Neuronal stem cell (in vitro differentiated cells): ENCODE measurements around the gene SBSN.
A peak's percentile ranks its signal among the peaks of the same experiment; 100 is the strongest.

Source experiments
- DNase-seq: peaks from one replicate; pipeline ENCODE4 v3.0.0-alpha.2; 2013; ENCODE audit warnings: low spot score
- H2AFZ ChIP-seq: one replicate; pipeline ENCODE4 v1.6.1; 2013; ENCODE audit warnings: mild to moderate bottlenecking, low read length, inconsistent platforms
- H2AK5ac ChIP-seq: 2 replicates; pipeline ENCODE4 v1.6.1; 2013; ENCODE audit warnings: low read depth, mild to moderate bottlenecking, inconsistent platforms, low read length, moderate library complexity, mixed read lengths
- H2BK120ac ChIP-seq: 2 replicates; pipeline ENCODE4 v1.6.1; 2013; ENCODE audit warnings: low read depth, mild to moderate bottlenecking, inconsistent platforms, low read length, moderate library complexity, mixed read lengths
- H2BK12ac ChIP-seq: one replicate; pipeline ENCODE4 v1.6.1; 2013; ENCODE audit warnings: low read length, inconsistent platforms
- H2BK15ac ChIP-seq: 2 replicates; pipeline ENCODE4 v1.6.1; 2013; ENCODE audit warnings: mild to moderate bottlenecking, low read length, inconsistent platforms, mixed read lengths
- H2BK5ac ChIP-seq: one replicate; pipeline ENCODE4 v1.6.1; 2013; ENCODE audit warnings: inconsistent platforms, mild to moderate bottlenecking, low read length, moderate library complexity
- H3K14ac ChIP-seq: one replicate; pipeline ENCODE4 v1.6.1; 2013; ENCODE audit warnings: low read length, inconsistent platforms
- H3K18ac ChIP-seq: 2 replicates; pipeline ENCODE4 v1.6.1; 2013; ENCODE audit warnings: low read length, inconsistent platforms
- H3K23ac ChIP-seq: 2 replicates; pipeline ENCODE4 v1.6.1; 2013; ENCODE audit warnings: low read depth, mild to moderate bottlenecking, mixed read lengths, low read length, inconsistent platforms; ENCODE audit not compliant: poor library complexity
- H3K27ac ChIP-seq: replicated peaks from 3 replicates; pipeline ENCODE4 v1.5.1; 2013; ENCODE audit warnings: low read length, inconsistent platforms
- H3K27me3 ChIP-seq, 3 experiments: 2 replicates each; pipeline ENCODE4 v1.6.1; 2013; ENCODE audit warnings: low read length in 3 of 3, mild to moderate bottlenecking in 2 of 3, inconsistent platforms in 1 of 3, low read depth in 1 of 3, mixed read lengths in 1 of 3, moderate library complexity in 1 of 3; ENCODE audit not compliant: control insufficient read depth in 3 of 3, insufficient read depth in 3 of 3
- H3K36me3 ChIP-seq, 2 donors: replicated peaks in 1 of 2; 2 replicates each; pipeline ENCODE4 v1.6.1; 2013; ENCODE audit warnings: low read length in 2 of 2; ENCODE audit not compliant: control insufficient read depth in 2 of 2, insufficient read depth in 2 of 2
- H3K4ac ChIP-seq: 2 replicates; pipeline ENCODE4 v1.6.1; 2013; ENCODE audit warnings: inconsistent platforms, mild to moderate bottlenecking, low read length, moderate library complexity
- H3K4me1 ChIP-seq, 2 donors: 1 replicate in 1 of 2; 2 replicates in 1 of 2; pipeline ENCODE4 v1.6.1; 2013; ENCODE audit warnings: low read length in 2 of 2, low read depth in 1 of 2; ENCODE audit not compliant: control insufficient read depth in 2 of 2, insufficient read depth in 1 of 2
- H3K4me2 ChIP-seq: one replicate; pipeline ENCODE4 v1.6.1; 2013; ENCODE audit warnings: mild to moderate bottlenecking, low read length, inconsistent platforms; ENCODE audit not compliant: insufficient read depth, poor library complexity, severe bottlenecking
- H3K4me3 ChIP-seq, 2 donors: 2 replicates each; pipeline ENCODE4 v1.5.1; 2013; ENCODE audit warnings: low read length in 2 of 2, mild to moderate bottlenecking in 2 of 2, inconsistent platforms in 1 of 2, moderate library complexity in 1 of 2
- H3K79me1 ChIP-seq: one replicate; pipeline ENCODE4 v1.6.1; 2013; ENCODE audit warnings: low read depth, mild to moderate bottlenecking, inconsistent platforms, low read length, moderate library complexity
- H3K9ac ChIP-seq: one replicate; pipeline ENCODE4 v1.6.1; 2013; ENCODE audit warnings: mild to moderate bottlenecking, low read depth, low read length, inconsistent platforms; ENCODE audit not compliant: poor library complexity
- H3K9me3 ChIP-seq, 2 donors: replicated peaks in 1 of 2; 2 replicates each; pipeline versions ENCODE3 to v1.6.1; 2013; ENCODE audit warnings: low read length in 2 of 2, mild to moderate bottlenecking in 2 of 2, inconsistent platforms in 1 of 2, low read depth in 1 of 2, mixed read lengths in 1 of 2, moderate library complexity in 1 of 2; ENCODE audit not compliant: control insufficient read depth in 2 of 2, insufficient read depth in 1 of 2
- H4K8ac ChIP-seq: one replicate; pipeline ENCODE4 v1.6.1; 2013; ENCODE audit warnings: low read depth, mild to moderate bottlenecking, inconsistent platforms, low read length, moderate library complexity
- H4K91ac ChIP-seq: one replicate; pipeline ENCODE4 v1.6.1; 2013; ENCODE audit warnings: low read length, low read depth, mild to moderate bottlenecking, inconsistent platforms; ENCODE audit not compliant: poor library complexity
- WGBS, 2 donors: extraction: QIAGEN DNeasy Blood & Tissue Kit; methylation state at CpG; one replicate each; pipeline ENCODE4 v1.1.7; 2013; ENCODE audit warnings: missing lambda C conversion rate in 2 of 2, mixed read lengths in 1 of 2; ENCODE audit not compliant: insufficient read length in 2 of 2, insufficient replicate concordance in 1 of 2; ENCODE audit errors: extremely low coverage in 2 of 2; 5-methylcytosine and 5-hydroxymethylcytosine counted together

SBSN gene

DNA sequence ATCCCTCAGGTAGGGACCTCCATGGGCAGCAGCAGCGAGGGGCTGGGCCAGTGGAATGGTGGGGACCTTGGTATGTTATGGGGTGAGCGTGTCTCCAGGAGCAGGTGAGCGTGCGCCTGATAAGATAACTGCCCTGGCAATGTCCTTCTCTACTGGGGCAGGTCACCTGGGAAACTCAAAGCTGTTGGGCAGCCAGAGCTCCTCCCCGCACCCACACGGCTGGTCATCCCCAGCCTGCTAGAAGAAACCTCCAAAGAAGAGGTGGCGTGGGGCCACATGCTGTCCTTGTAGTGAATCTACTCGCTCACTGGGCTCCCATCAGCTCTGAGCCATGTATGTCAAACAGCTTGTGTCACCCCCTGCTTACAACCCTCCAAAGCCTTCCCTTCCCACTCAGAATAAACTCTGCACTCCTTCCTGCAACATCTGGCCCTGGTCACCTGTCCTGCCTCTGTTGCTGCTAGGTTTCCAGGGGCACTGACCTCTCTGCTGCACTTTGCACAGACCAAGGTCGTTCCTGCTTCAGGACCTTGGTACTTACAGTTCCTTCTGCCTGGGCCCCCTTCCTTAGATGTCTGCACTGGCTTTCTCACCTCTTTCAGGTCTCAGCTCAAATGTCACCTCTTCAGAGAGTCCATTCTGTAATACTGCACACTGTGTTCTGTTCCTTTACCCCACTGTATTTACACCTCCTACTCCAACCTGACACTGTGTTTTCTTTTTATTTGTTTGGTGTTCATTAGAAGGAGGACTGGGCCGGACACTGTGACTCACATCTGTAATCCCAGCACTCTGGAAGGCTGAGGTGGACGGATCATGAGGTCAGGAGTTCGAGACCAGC is 37.1 kb upstream of the SBSN start:
- no peaks in the 10 kb centered on the region for H3K4me1 ChIP-seq
- H3K79me1 ChIP-seq, result peaks cover 2% of the 10 kb centered on the region
- H2BK12ac ChIP-seq, result peak overlapping the region; percentile 84
- peaks cover 0 to 30% (median 4%) of the 10 kb centered on the region in 3 experiments for H3K27me3 ChIP-seq
- peak overlapping the region; percentile 75 for H2BK5ac ChIP-seq
- H2AK5ac ChIP-seq, result no peak overlapping the region
- no peak overlapping the region for H3K27ac ChIP-seq
- H3K4me3 ChIP-seq, result no peak overlapping the region
- no peak overlapping the region for H2BK120ac ChIP-seq
- H2AFZ ChIP-seq, result no peak overlapping the region
- H3K4ac ChIP-seq, result no peak overlapping the region
- H4K91ac ChIP-seq, result no peak overlapping the region
- no peak overlapping the region for H3K9ac ChIP-seq
- H3K18ac ChIP-seq, result peak overlapping the region; percentile 57
- no peak overlapping the region for H4K8ac ChIP-seq
- H3K36me3 ChIP-seq, result no peaks in the 10 kb centered on the region
- no peak overlapping the region for H2BK15ac ChIP-seq
- H3K23ac ChIP-seq, result no peak overlapping the region
- peak overlapping the region; percentile 38 for H3K14ac ChIP-seq
- H3K9me3 ChIP-seq, result no peaks in the 10 kb centered on the region
- WGBS, 2 donors, result no CpG with 5 or more reads among the region's 12 CpGs
- no peak overlapping the region for H3K4me2 ChIP-seq
- DNase-seq, result no peak

- Histone ChIP-seq H3K4me2 (no peak within 1 kb of the TSS), H3K4me1 (peaks cover 0 to 2% of the 10 kb centered on the region in 2 donors), H2AK5ac (peak within 1 kb of the TSS; percentile 74), H4K8ac (no peak within 1 kb of the TSS), H3K23ac (peak within 1 kb of the TSS; percentile 52), H3K14ac (peak within 1 kb of the TSS; percentile 47), H3K9me3 (peaks cover 0 to 4% of the 10 kb centered on the region in 2 donors), H3K27me3 (peaks cover 2 to 49% (median 22%) of the 10 kb centered on the region in 3 experiments), H2AFZ (peak within 1 kb of the TSS; percentile 63), H4K91ac (no peak within 1 kb of the TSS), H2BK12ac (no peak within 1 kb of the TSS), H3K36me3 (no peaks in the 10 kb centered on the region), H3K27ac (no peak within 1 kb of the TSS), H2BK15ac (peak within 1 kb of the TSS; percentile 58), H2BK5ac (no peak within 1 kb of the TSS), H3K4ac (no peak within 1 kb of the TSS), H3K18ac (no peak within 1 kb of the TSS), H2BK120ac (no peak within 1 kb of the TSS), H3K9ac (no peak within 1 kb of the TSS), H3K4me3 (no peak within 1 kb of the TSS), H3K79me1 (peaks cover 2% of the 10 kb centered on the region)
- no peak for DNase-seq
- no CpG with 5 or more reads among the region's 15 CpGs for WGBS, 2 donors
These were observed 35.2 kb upstream of the SBSN start, which contains the start of gene ATP4A for GRCh38 chr19:35563207-35563829. Gene ATP4A (minus strand): TSS chr19:35563658. CDS start chr19:35563629, 29 bp downstream.

DNA sequence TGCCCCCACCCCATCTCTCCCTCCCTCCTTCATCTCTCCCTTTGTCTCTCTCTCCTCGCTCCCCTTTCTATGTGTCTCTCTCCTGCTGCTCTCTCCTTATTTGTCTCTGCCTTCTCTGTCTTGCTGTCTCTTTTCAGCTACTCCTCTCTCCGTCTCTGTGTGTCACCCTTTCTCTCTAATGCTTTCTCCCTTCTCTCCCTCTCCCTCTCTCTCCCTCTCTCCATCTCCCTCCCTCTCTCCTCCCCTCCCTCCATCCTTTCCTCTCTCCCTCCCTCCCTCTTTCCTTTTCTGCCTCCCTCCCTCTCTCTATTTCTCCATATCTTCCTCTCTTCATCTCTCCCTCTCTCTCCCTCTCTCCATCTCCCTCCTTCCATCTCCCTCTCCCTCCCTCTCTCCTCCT is 34.7 kb upstream of the SBSN start:
- no peak overlapping the region for H2BK5ac ChIP-seq
- peaks cover 0 to 3% of the 10 kb centered on the region in 2 donors for H3K4me1 ChIP-seq
- no peak overlapping the region for H3K14ac ChIP-seq
- H3K9me3 ChIP-seq, result peaks cover 0 to 4% of the 10 kb centered on the region in 2 donors
- no peak overlapping the region for H3K4ac ChIP-seq
- peaks cover 2% of the 10 kb centered on the region for H3K79me1 ChIP-seq
- WGBS, 2 donors, result no CpG with 5 or more reads among the region's 2 CpGs
- DNase-seq, result no peak
- H3K18ac ChIP-seq, result no peak overlapping the region
- H3K4me2 ChIP-seq, result no peak overlapping the region
- H3K9ac ChIP-seq, result no peak overlapping the region
- H3K36me3 ChIP-seq, result no peaks in the 10 kb centered on the region
- no peak overlapping the region for H4K91ac ChIP-seq
- H3K27me3 ChIP-seq, result peaks cover 2 to 52% (median 23%) of the 10 kb centered on the region in 3 experiments
- H2AK5ac ChIP-seq, result no peak overlapping the region
- no peak overlapping the region for H2BK12ac ChIP-seq
- H2BK15ac ChIP-seq, result no peak overlapping the region
- H4K8ac ChIP-seq, result no peak overlapping the region
- H3K4me3 ChIP-seq, result no peak overlapping the region
- peak overlapping the region; percentile 63 for H2AFZ ChIP-seq
- H3K23ac ChIP-seq, result no peak overlapping the region
- H2BK120ac ChIP-seq, result no peak overlapping the region
- H3K27ac ChIP-seq, result no peak overlapping the region

- H3K4ac ChIP-seq, result no peak overlapping the region
- H2AFZ ChIP-seq, result peak overlapping the region; percentile 63
- no peak overlapping the region for H3K27ac ChIP-seq
- peak overlapping the region in 1 of 2 donors; percentile 58 for H3K4me3 ChIP-seq
- H3K23ac ChIP-seq, result peak overlapping the region; percentile 52
- peak overlapping the region; percentile 58 for H2BK15ac ChIP-seq
- no peak overlapping the region for H4K8ac ChIP-seq
- H3K18ac ChIP-seq, result no peak overlapping the region
- no peak overlapping the region for H2BK120ac ChIP-seq
- H3K9me3 ChIP-seq, result peaks cover 0 to 4% of the 10 kb centered on the region in 2 donors
- peaks cover 0 to 3% of the 10 kb centered on the region in 2 donors for H3K4me1 ChIP-seq
- peak overlapping the region; percentile 74 for H2AK5ac ChIP-seq
- H2BK12ac ChIP-seq, result no peak overlapping the region
- no peak for DNase-seq
- peaks cover 2% of the 10 kb centered on the region for H3K79me1 ChIP-seq
- H2BK5ac ChIP-seq, result no peak overlapping the region
- H3K9ac ChIP-seq, result no peak overlapping the region
- H4K91ac ChIP-seq, result no peak overlapping the region
- peaks cover 2 to 54% (median 23%) of the 10 kb centered on the region in 3 experiments for H3K27me3 ChIP-seq
- H3K36me3 ChIP-seq, result no peaks in the 10 kb centered on the region
- no CpG with 5 or more reads among the region's 17 CpGs for WGBS, 2 donors
- H3K14ac ChIP-seq, result peak overlapping the region; percentile 47
- H3K4me2 ChIP-seq, result no peak overlapping the region
These were observed 34.2 kb upstream of the SBSN start for GRCh38 chr19:35562336-35562735.
